WTC11 (cell line): ENCODE results near the gene ABCB11.

Experiments
- CTCF ChIP-seq: fragments of 200-600 bp; IDR thresholded peaks from 2 replicates; pipeline ENCODE4 v1.8.0; 2022; ENCODE audit warnings: antibody characterized with exemption
- E2F5 ChIP-seq: sonication (generic); formaldehyde crosslinking; IDR thresholded peaks from 2 replicates; pipeline ENCODE4 v1.8.1; 2022; ENCODE audit warnings: mild to moderate bottlenecking, moderate library complexity, missing genetic modification reagents

GRCh38 chr2:168916331-168916675, 114.8 kb downstream of the ABCB11 start:
- no peak for TF ChIP-seq CTCF
- TF ChIP-seq E2F5, result no peak
